ENCODE results near the gene SFRP5.

Gene SFRP5, protein sequence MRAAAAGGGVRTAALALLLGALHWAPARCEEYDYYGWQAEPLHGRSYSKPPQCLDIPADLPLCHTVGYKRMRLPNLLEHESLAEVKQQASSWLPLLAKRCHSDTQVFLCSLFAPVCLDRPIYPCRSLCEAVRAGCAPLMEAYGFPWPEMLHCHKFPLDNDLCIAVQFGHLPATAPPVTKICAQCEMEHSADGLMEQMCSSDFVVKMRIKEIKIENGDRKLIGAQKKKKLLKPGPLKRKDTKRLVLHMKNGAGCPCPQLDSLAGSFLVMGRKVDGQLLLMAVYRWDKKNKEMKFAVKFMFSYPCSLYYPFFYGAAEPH

DNA sequence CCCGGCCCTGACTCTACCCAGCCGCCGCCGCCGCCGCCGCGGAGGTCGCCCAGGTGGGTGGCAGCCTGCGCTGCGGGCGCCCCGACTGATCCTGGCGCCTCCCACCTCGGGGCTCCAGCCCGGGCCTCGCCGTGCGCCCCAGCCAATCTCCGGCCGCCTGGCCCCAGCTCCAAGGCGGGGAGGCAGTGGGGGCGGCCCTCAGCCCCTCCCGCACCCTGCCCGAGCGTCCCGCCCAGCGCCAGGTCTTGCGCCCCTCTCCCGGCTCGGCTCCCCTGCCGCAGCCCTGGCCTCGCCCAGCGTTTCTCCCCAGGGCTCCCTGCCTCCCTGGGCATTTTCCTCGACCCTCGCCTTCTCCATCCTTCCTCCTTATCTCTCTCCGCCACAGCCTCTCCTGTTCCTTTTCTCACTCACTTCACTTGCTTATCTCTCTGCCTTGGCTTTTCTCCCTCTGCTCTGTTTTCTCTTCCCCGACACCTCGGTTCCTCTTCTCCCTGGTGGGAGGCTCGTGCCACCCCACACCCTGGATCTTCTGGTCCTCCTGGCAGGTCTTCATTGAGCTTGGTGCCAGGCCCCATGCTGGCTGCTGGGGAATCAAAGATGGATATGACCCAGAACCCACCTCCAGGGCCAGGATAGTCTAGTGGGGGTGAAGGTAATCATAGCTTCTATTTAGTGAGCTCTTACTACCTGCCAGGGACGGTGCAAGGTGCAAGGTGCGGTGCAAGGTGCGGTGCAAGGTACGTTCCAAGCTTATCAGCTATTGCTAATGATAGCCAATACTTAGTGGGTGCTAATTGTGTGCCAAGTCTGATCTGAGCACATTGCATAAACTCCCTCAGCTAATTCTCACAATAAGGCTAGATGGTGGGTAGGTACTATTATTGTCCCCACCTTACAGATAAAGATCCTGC, at the start of gene SFRP5:
Gene SFRP5, minus strand, starts transcription at position 87 of the 911 bp plus-strand sequence. CDS start 166 bp downstream, outside the sequence.
- no peak for DNase-seq (ENCODE audit: low spot score)

DNA sequence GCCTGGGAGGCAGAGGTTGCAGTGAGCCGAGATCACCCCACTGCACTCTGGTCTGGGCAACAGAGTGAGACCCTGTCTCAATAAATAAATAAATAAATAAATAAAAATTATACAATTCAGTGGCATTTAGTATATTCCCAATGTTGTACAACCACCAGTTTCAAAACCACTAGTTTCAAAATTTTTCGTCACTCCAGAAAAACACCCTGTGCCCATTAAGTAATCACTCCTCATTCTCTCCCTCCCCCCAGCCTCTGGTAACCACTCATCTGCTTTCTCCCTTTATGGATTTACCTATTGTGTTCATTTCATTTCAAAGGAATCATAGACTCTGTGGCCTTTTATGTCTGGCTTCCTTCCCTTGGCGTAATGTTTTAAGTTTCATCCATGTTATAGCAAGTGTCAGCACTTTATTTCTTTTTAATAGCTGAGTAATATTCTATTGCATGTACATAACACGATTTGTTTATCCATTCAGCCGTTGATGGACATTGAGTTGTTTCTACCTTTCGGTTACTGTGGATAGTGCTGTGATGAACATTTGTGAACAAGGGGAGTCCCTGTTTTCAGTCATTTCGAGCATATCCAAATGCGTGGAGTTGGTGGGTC, 48.4 kb upstream of the SFRP5 start:
- DNase-seq (ENCODE audit: low spot score) = no peak

DNA sequence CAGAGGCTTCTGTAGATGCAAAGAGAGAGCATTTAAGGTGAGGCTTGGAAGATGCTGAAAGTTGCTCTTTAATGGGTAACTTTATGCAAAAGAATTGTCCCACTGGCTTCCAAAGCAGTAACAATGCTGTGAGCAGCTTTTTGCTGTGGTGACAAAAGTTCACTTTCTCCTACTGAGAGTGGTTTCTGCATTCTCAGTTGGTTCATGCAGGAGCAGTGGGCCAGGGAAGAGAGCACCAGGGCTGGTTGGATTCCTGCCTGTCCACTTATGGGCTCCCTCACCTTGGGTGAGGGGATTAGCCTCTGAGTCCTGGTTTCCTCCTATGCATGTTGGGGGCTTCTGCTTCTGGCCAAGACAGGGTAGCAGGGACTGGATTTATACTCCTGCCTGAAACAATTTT, 46.8 kb upstream of the SFRP5 start:
- no peak for DNase-seq (ENCODE audit: low spot score)

DNA sequence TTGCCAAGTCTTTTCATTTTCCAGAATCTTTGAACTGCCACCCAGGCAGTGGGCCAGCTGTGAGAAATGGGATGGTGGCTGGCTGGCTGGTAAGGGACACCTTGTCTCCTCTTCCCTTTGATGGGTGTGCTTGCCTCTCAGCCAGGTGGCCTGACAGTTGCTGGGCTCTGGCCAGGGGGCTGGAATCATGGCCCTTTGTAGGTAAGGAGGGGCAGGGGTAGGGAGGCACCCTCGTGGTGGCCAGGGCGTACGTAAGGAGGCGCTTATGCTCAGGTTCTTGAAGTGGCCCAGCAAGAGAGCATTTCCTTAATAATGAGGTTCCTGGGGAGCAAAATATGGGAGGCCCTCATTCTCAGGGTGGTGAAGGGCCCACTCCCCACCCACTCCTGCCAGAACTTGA, 44.8 kb upstream of the SFRP5 start:
- DNase-seq (ENCODE audit: low spot score) = no peak

DNA sequence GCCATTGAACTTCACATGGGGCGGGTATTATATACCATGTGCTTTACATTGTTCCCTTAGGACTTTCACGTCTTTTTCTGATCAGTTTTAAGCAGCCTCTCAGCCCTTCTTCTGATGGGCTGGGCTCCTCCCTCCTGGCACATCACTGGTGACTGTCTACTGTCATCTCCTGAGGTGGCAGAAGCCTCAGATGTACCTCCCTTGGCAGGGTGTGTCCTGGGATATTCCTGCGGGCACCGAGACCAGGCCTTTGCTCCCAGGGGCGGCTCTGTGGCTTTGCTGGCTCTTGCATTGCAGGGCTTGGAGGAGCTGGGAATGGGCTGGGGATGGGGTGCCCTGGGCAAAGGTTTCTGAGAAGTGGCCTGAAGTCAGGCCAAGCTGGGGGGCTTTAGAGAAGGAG, 43.2 kb upstream of the SFRP5 start:
- no peak for DNase-seq (ENCODE audit: low spot score)

DNA sequence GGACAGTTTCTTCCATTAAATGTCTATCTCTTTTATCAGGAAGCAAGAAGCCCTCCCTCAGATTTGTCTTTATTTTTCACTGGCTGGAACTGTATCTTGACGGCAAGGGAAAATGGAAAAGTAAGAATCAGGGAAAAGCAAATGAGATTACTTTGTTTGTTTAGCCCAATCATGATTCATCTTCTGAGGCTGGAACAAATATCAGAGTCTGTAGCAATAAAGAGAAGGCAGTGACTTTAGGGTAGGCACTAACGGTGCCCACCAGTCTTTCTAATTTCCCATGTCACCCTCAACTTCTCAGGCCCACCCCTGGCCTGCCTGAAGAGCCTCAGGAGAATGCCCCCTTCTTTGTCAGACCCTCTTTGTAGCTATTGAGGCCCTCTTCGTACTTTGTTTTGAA, 41.5 kb upstream of the SFRP5 start:
- DNase-seq (ENCODE audit: low spot score) = no peak

DNA sequence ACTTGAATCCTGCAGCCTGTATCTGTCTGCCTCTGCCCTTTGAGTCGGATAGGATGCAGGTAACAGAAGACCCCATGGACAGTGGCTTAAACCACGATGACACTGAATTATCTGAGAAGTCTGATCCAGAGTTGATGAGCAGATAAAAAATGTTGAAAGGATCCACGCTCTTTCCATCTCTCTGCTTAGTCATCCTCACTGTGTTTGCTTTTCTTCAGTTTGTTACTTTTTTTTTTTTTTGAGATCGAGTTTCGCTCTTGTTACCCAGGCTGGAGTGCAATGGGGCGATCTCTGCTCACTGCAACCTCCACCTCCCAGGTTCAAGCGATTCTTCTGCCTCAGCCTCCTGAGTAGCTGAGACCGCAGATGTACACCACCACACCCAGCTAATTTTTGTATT, 40.9 kb upstream of the SFRP5 start:
- no peak for DNase-seq (ENCODE audit: low spot score)

DNA sequence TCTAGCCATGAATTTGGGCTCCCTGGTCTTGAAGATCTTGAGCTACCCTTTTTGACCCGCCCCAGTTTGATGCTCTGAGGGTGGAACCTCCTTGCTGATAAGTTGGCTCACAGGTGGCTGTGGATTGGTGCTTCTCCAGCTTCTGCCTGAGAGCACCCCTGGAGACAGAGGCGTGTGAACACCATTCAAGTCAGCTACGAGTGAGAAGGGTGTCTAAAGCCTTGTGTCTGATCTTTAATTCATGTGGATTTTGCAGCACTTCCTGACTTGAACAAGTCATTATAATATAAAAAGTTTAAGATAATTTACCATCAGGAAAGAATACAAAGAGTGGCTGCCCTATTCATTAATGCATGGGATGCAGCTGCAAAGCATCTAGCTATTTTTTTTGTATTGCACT, 40.2 kb upstream of the SFRP5 start:
- DNase-seq (ENCODE audit: low spot score) = no peak

DNA sequence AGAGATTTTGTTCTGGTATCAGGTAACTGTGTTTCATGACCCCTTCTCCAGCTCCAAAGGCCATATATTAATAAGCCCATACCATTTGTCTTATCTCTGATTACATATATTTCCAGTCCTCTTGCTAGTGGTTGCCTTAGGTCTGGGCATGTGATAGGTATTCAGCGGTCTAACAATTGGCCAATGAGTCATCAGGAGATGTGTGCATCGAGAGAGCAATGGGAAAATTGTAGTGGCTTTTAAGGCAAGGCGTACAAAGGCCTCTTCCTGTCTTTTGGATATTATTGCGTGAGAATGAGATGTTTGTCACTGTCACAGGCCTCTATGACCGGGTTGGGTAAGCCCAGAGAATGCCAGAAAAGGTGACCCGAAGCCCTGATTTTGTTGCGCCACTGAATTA, 38.6 kb upstream of the SFRP5 start:
- no peak for DNase-seq (ENCODE audit: low spot score)

DNA sequence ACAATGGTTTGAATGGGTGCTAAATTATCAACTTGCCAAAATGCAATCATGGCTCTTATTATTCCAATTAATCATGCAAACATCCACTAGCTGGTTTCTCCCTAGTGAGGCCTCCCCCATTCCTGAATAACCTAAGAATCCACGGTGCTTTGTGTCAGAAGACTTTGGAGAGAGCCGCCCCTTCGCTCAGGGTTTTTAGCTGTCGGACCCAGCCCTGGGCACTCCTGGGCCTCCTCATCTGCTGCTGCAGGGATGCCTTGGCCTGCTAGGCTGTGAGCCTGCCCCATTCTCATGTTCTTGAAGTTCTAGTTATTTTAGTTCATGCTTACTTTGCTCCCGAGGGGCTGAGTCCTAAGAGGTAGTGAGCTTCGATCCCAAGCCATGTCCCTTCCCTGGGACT, 34.1 kb upstream of the SFRP5 start:
- no peak for DNase-seq (ENCODE audit: low spot score)

DNA sequence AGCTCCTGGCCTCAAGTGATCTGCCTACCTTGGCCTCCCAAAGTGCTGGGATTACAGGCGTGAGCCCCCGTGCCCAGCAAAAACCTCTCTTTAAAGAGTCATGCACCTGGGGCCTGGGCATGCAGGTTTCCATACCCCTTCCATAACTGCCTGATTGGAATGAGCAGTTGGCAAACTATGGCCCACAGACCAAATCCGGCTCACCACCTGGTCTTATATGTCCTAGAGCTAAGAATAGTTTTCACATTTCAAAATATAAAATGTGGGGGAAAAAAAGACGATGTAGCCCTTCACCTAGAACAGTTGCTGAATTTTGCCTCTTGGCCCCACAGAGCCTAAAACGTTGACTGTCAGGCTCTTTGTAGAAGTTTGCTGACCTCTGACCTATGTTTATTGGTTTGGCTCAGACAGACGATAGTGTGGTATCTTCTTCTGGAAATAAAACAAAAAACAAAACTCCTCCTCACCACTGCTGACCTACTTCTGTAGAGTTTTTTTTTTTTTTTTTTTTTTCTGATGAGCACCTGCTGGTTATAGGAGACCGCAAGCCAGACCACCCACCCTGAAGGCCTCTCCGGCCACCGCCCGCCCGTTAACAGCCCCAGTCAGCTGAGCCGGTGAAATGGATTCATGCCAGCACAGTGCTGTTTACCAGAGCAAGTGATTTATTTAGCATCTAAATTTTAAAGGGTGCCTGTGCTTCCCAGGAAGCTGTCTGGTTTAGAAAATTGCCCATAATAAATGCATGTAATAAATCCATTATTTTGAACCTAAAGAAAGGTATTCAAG, 33.5 kb upstream of the SFRP5 start:
- DNase-seq (ENCODE audit: low spot score) = no peak

DNA sequence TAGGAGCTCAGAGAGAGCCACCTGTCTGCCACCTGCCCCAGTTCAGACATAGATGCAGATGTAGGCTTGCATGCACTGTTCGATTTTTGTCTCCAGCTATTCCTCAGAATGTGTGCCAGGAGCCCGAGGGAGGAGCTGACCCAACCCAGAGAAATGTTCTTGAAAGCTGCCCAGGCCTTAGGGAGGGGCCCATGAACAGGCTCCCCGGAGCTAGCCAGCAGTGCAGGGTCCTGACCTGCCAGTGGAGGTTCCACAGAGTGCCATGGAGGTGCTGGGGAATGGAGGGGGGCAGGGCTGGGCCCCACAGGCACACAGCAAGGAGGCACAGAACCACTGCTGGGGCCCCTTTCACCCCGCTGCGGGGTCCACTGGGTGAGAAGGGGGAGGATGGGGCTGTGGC, 29.6 kb upstream of the SFRP5 start:
- no peak for DNase-seq (ENCODE audit: low spot score)

DNA sequence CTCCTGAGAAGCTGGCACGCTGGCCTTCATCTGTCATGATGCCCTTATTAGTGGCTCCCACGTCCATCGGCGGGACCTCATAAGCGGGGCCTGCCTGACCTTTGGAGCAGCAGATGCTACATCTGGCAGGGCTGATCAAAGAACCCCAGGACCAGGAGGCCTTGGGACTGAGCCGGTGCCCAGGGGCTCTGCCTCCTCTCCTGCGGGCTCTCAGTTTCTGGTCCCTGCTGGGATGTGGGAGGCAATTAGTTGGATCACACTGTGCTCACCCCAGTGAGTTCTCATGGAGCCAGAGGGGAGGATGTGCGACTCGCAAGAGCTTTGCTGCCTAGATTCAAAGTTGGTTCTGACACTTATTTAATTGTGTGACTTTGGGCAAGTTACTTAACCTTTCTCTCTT, 28.7 kb upstream of the SFRP5 start:
- no peak for DNase-seq (ENCODE audit: low spot score)

DNA sequence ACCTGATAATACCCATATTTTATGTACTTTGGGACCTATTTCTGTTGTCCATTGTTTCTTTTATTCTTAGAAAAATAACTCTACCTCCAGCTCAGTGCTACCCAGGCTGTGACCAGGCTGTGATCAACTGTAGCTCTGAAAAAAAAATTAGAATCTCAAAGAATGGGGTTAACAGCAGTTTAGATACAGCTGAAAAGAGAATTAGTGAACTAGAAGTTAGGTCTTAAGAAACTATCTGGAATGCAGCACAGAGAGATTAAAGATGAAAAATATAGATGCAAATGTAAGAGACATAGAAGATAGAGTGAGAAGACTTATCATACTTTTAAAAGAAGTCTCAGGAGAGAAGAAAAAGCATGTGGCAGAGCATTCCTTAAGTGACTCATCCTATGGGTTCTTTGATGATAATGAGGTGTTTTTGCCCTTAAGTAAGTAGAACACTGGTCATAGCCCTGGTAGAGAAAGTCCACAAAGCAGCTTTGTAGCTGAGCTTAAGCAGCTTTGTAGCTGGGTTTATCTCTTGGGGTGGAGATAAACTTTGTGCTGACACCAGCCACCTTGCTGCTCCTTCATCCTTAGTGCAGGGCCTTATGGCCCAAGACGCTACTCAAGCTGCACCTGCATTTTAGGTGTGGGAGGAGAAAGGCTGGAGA, 27.3 kb upstream of the SFRP5 start:
- DNase-seq (ENCODE audit: low spot score) = no peak

DNA sequence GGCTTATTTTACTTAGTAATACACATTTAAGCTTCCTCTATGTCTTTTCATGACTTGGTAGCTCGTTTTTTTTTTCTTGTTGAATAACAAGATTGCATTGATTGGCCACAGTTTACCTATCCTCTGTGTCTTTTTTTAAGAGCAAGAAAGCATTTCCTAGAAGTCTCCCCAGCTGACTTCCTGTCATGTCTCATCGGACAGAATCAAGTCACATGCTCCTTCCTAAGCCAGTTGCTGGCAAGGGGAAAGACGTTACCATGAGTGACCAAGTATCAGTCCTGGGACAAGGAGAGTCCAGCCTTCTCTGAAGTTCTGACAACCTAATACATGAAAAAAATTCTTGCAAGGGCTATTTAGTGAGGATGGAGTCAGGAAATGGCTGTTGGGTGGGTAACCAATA, 24.9 kb upstream of the SFRP5 start:
- peak; percentile 3 for DNase-seq (ENCODE audit: low spot score)

DNA sequence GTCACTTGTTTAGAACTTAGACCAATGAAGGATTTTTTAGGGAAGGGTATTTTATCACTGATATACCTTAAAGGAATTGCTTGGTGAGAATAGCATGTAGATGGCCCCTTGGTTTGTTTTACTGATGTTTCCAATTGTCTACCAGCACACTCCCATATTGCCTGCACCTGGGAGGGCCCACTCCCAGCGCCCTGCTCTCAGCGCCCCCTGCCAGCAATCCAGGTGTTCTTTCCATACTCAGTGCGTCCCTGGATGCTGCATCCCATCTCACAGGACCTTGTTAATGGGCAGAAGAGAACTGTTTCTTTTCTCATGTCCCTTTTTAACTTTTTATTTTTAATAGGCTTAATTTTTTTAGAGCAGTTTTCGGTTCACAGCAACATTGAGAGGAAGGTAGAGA, 24.1 kb upstream of the SFRP5 start:
- no peak for DNase-seq (ENCODE audit: low spot score)

DNA sequence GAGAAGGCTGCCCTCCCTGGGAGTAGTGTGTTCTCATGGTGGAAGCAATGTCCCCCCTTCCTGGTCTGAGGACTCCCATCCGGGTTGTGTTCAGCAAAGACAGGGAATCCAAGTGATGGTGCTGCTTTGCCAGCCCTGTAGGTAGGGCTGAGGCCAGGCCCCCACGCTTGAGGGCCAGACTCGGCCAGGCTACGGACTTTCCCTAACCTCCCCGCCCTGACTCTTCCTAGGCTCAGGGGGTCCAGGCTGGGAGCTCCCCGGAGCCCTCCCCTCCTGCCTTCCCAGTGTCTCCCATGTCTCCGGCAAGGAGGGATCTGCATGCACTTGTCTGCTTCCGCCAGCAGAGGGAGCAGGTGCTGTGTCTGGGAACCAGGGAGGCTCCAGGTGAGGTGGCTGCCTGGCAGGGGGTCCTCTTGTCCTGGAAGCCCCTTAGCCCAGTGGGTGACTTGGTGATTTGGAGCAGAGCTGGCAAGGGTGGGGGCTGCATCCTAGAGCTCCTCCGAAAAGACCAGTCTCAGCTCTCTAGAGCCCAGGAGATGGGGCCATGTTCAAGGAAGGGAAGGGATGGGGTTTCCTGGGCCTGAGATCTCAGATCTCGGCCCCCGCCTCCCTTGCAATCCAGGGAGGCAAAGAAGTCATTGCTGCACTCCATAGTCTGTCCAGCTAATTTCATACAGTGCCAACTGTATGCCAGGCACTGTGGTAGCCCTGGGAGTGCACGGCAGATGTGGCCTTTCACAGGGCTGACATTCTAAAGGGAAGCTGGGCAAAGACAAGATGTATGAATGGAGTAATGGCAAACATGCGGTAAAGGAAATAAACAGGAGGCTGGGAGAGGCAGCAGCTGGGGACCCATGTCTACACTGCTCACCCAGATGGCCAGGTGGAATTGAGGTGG, 20.3 kb upstream of the SFRP5 start:
- DNase-seq (ENCODE audit: low spot score) = peak; percentile 58

DNA sequence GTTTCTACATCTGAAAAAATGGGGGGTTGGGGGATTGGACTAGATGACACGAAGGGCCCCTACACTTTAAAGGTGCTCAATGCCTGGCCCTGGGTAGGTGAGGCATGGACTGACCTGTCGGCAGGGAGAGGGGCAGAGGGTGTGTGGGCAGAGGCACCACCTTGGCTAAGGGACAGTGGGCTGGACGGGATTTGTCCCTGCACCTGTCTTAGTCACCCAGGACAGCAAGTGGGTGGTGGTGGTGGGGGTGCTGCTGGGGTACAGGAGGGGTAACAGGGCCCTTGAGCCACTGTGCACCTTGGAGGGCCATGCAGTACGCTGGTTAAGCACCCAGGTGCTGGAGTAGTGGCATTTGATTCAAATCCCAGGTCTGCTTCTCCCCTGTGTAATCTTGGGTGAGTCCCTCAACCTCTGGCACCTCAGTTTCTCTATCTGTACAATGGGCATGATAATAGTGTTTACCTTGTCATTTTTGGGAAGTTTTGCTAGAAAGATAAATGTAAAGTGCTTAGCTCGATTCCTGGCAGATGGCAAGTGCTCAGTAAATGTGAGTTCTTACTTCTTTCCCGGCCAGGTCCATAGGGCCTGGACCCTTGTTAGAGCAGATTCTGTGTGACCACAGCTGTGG, 18.1 kb upstream of the SFRP5 start:
- DNase-seq (ENCODE audit: low spot score) = no peak

DNA sequence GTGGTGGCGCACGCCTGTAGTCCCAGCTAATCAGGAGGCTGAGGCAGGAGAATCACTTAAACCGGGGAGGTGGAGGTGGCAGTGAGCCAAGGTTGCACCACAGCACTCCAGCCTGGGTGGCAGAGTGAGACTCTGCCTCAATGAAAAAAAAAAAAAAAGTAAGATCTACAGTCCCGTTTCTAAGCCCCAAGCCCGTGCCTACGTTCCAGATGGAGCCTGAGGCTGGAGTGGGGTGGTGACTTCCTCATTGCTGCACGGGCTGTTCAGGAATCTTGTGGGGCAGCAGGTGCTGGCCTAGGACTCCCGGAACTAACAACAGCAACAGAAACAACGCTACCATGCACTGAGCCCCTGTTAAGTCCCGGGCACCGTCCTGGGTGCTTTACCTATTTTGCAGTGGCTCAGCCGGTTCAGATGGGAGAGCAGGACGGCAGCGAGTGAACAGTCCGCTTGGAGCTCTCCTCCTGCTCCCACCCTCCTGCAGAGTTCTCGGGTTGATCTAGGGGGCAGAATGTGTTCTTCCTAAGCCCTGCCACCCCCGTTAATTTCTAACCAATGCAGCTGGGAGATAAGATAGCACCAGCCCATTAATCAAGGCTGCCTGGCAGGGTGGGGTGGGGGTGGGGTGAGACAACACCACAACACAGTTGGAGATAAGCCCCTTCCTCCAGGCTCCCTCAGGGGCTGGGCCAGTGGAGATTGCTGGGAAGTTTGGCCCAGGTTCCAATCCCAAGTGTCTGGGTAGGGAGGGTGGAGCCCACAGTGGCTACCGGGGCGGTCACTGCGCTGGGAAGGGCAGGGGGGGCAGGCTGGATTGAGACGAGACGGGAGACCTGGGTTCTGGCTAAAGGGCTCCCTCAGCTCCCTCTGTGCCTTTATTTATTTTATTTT, 17.0 kb upstream of the SFRP5 start:
- DNase-seq (ENCODE audit: low spot score) = no peak
